ENCODE results near the gene GPR146.
"Not testable (repeated sequence)": the region's sequence is repeated elsewhere in the genome, so short reads cannot be mapped to it uniquely, and the experiment has no call there.

The GPR146 gene

GRCh38 chr7:1044189-1045068, at the start of gene GPR146:
GPR146 (plus strand) TSS chr7:1044546; CDS start chr7:1057516, 12,970 bp downstream.
- peak; percentile 94 to 96 for DNase-seq

GRCh38 chr7:994592-995308, 49.6 kb upstream of the GPR146 start:
- no peak for DNase-seq

GRCh38 chr7:995571-995970, 48.8 kb upstream of the GPR146 start:
- no peak for DNase-seq

- no peak for DNase-seq
Measured at GRCh38 chr7:996079-996872, 48.1 kb upstream of the GPR146 start.

- no peak for DNase-seq
Measured at GRCh38 chr7:997404-998395, 46.6 kb upstream of the GPR146 start.

GRCh38 chr7:999149-999879, 45.0 kb upstream of the GPR146 start:
- no peak for DNase-seq

- no peak for DNase-seq
Measured at GRCh38 chr7:999941-1000935, 44.1 kb upstream of the GPR146 start.

- not testable (repeated sequence) for DNase-seq
Measured at GRCh38 chr7:1001069-1001770, 43.1 kb upstream of the GPR146 start.

- not testable (repeated sequence) for DNase-seq
Measured at GRCh38 chr7:1002026-1002425, 42.3 kb upstream of the GPR146 start.

- not testable (repeated sequence) for DNase-seq
Measured at GRCh38 chr7:1002445-1002844, 41.9 kb upstream of the GPR146 start.

- no peak for DNase-seq
Measured at GRCh38 chr7:1004018-1004852, 40.1 kb upstream of the GPR146 start.

GRCh38 chr7:1005303-1005702, 39.0 kb upstream of the GPR146 start:
- DNase-seq: no peak

- DNase-seq: no peak
Measured at GRCh38 chr7:1007901-1008300, 36.4 kb upstream of the GPR146 start.

GRCh38 chr7:1008733-1009363, 35.5 kb upstream of the GPR146 start:
- no peak for DNase-seq

GRCh38 chr7:1009747-1010146, 34.6 kb upstream of the GPR146 start:
- no peak for DNase-seq

- no peak for DNase-seq
Measured at GRCh38 chr7:1010226-1010625, 34.1 kb upstream of the GPR146 start.

GRCh38 chr7:1011297-1012003, 32.9 kb upstream of the GPR146 start:
- no peak for DNase-seq
